Neural progenitor cell (in vitro differentiated cells): ENCODE measurements around the gene SAMD4A.

Source experiments
- EZH2 ChIP-seq: fragments of 200-600 bp; sonication (generic); IDR thresholded peaks from 2 replicates; pipeline ENCODE4 v1.6.1; 2017; ENCODE audit warnings: antibody characterized with exemption, mild to moderate bottlenecking, moderate library complexity
- TF ChIP-seq, protein P1 (sequence below): fragments of 200-600 bp; sonication (generic); IDR thresholded peaks from 2 replicates; pipeline ENCODE4 v1.5.1; 2017; ENCODE audit warnings: antibody characterized with exemption, mild to moderate bottlenecking

DNA sequence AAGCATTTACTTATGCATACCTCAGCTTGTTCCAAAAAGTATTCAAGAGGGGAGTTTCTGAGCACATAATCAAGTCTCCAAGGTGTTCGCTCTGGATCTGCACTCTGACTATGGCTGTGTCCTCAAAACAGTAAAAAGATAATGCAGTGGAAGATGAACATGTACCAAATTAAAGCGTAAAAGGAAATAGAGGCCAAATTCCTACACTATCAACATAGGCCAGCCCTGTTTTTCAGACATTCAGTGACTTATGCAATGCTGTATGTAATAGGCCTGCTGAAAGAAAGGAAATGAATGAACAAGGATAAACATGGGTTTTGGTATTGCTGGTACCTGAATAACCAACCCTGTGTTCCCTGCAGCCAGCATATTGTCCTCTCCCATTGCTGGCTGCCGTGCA is 115.7 kb downstream of the SAMD4A start:
- TF ChIP-seq, protein P1, sequence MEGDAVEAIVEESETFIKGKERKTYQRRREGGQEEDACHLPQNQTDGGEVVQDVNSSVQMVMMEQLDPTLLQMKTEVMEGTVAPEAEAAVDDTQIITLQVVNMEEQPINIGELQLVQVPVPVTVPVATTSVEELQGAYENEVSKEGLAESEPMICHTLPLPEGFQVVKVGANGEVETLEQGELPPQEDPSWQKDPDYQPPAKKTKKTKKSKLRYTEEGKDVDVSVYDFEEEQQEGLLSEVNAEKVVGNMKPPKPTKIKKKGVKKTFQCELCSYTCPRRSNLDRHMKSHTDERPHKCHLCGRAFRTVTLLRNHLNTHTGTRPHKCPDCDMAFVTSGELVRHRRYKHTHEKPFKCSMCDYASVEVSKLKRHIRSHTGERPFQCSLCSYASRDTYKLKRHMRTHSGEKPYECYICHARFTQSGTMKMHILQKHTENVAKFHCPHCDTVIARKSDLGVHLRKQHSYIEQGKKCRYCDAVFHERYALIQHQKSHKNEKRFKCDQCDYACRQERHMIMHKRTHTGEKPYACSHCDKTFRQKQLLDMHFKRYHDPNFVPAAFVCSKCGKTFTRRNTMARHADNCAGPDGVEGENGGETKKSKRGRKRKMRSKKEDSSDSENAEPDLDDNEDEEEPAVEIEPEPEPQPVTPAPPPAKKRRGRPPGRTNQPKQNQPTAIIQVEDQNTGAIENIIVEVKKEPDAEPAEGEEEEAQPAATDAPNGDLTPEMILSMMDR: no peak
- no peak for TF ChIP-seq EZH2
